CD4-positive, alpha-beta T cell (primary cell): ENCODE data around the gene P3H3. TPM values are rescaled to one million over a fixed set of nuclear protein-coding genes. Genes with fewer than 3 reads are reported as not detected.
"Not testable (repeated sequence)": the region's sequence is repeated elsewhere in the genome, so short reads cannot be mapped to it uniquely, and the experiment has no call there.

Experiments used
- ATAC-seq: fragments of 200-7000 bp; cut with Tn5 transposase; one replicate; pipeline ENCODE4 v1.10.0; 2022; ENCODE audit warnings: mild to moderate bottlenecking; ENCODE audit not compliant: poor library complexity
- CTCF ChIA-PET: fragments of 350-600 bp; sonication (Branson Sonifier 250); formaldehyde crosslinking; loops from one replicate; lab custom pipeline; 2021; ENCODE audit warnings: antibody characterized with exemption, inconsistent platforms; lab: Charles Lee
- POLR2A ChIA-PET: fragments of 350-600 bp; sonication (Branson Sonifier 250); formaldehyde crosslinking; loops from one replicate; lab custom pipeline; 2021; ENCODE audit warnings: antibody characterized with exemption, inconsistent platforms; lab: Charles Lee
- DNase-seq, 14 experiments: peaks; one replicate each; pipeline ENCODE4 v3.0.0-alpha.2; 2013 to 2020; ENCODE audit warnings: mixed read lengths in 2 of 14
- H3K27ac ChIP-seq, 2 donors: one replicate each; pipeline versions ENCODE4 v1.5.1 to v1.7.0; 2013; ENCODE audit warnings: low read length in 2 of 2, low read depth in 1 of 2, mild to moderate bottlenecking in 1 of 2
- H3K27me3 ChIP-seq, 2 experiments: 1 replicate in 1 of 2; 2 replicates in 1 of 2; pipeline versions ENCODE4 v1.6.1 to v1.7.0; 2013; ENCODE audit warnings: low read length in 2 of 2, control low read depth in 1 of 2, mild to moderate bottlenecking in 1 of 2, moderate library complexity in 1 of 2; ENCODE audit not compliant: insufficient read depth in 2 of 2, control insufficient read depth in 1 of 2
- H3K36me3 ChIP-seq: one replicate; pipeline ENCODE4 v1.6.1; 2013; ENCODE audit warnings: low read length, control low read depth; ENCODE audit not compliant: insufficient read depth
- H3K4me1 ChIP-seq: one replicate; pipeline ENCODE4 v1.6.1; 2013; ENCODE audit warnings: low read length, control low read depth; ENCODE audit not compliant: insufficient read depth
- H3K4me3 ChIP-seq: one replicate; pipeline ENCODE4 v1.5.1; 2013; ENCODE audit warnings: mild to moderate bottlenecking, low read length, moderate library complexity
- H3K9me3 ChIP-seq, 2 experiments: 1 replicate in 1 of 2; 2 replicates in 1 of 2; pipeline versions ENCODE4 v1.6.1 to v1.7.0; 2013; ENCODE audit warnings: low read length in 2 of 2, mild to moderate bottlenecking in 2 of 2, control low read depth in 1 of 2, moderate library complexity in 1 of 2; ENCODE audit not compliant: control insufficient read depth in 1 of 2, insufficient read depth in 1 of 2
- H3K27ac Mint-ChIP-seq: one replicate; pipeline ENCODE4 v1.8.0; 2020; ENCODE audit warnings: mixed read lengths
- H3K27me3 Mint-ChIP-seq: one replicate; pipeline ENCODE4 v1.8.0; 2021; ENCODE audit warnings: mixed read lengths
- H3K36me3 Mint-ChIP-seq: one replicate; pipeline ENCODE4 v1.8.0; 2021; ENCODE audit warnings: low read depth, mixed read lengths
- H3K4me1 Mint-ChIP-seq: one replicate; pipeline ENCODE4 v1.8.0; 2021; ENCODE audit warnings: low read depth, mixed read lengths
- H3K4me3 Mint-ChIP-seq: one replicate; pipeline ENCODE4 v1.8.0; 2020; ENCODE audit warnings: mild to moderate bottlenecking, mixed read lengths
- H3K9me3 Mint-ChIP-seq: one replicate; pipeline ENCODE4 v1.8.0; 2020; ENCODE audit warnings: mixed read lengths
- intact Hi-C, 2 experiments: fragments of 100-400 bp; cut with DNase I in 1 of 2; cut with micrococcal nuclease in 1 of 2; formaldehyde crosslinking; loops; one replicate each; pipeline versions ENCODE4 v1.15.1 to v1.9.0; 2023 to 2025; cut with DNase I, micrococcal nuclease
- total RNA-seq, 174 experiments: library from RNA in 2 of 174; stranded (reverse) in 2 of 174; gene quantifications; one replicate each; pipeline ENCODE4 v1.2.3 and lab custom pipeline; 2021 to 2026
- TF ChIP-seq, protein P1 (sequence below): fragments of 200-600 bp; IDR thresholded peaks from one replicate; pipeline ENCODE4 v1.8.0; 2022; ENCODE audit warnings: antibody characterized with exemption, mild to moderate bottlenecking

Gene P3H3
- total RNA-seq, 2 experiments from 2014 or later: 2.5 to 4.1 TPM

GRCh38 chr12:6868211-6869048 lies 40.2 kb downstream of the P3H3 start:
- Histone ChIP-seq H3K9me3 (no peaks in the 10 kb centered on the region), H3K4me1 (peaks cover 57% of the 10 kb centered on the region), H3K27ac (peak overlapping the region; percentile 61 to 73), H3K36me3 (peaks cover 38% of the 10 kb centered on the region), H3K27me3 (no peaks in the 10 kb centered on the region), H3K4me3 (peak overlapping the region; percentile 68)
- Mint-ChIP-seq H3K4me3 (peak overlapping the region; percentile 70), H3K36me3 (peaks cover 54% of the 10 kb centered on the region), H3K9me3 (no peaks in the 10 kb centered on the region), H3K27me3 (no peaks in the 10 kb centered on the region), H3K4me1 (peaks cover 59% of the 10 kb centered on the region), H3K27ac (peak overlapping the region; percentile 67)
- POLR2A ChIA-PET: interaction anchor here (0.8 to 5.7 kb wide), 15 partner anchors 15 to 239 kb away, joined by 3 to 90 read pairs (median 7); partner anchors contain the start of genes C12orf57, CDCA3, COPS7A and ENO2
- intact Hi-C loops: loop anchor here (1.0 to 5.0 kb wide), 8 partner anchors 16 to 245 kb away; partner anchors contain the start of genes C1R (in 2 of the 2), C12orf57 (in 1 of the 2), RNU7-1 (in 1 of the 2) and USP5 (in 1 of the 2)
- ATAC-seq (no peak), DNase-seq (peak in 2 of 14 experiments; percentile 5 to 46)
- TF ChIP-seq, protein P1, sequence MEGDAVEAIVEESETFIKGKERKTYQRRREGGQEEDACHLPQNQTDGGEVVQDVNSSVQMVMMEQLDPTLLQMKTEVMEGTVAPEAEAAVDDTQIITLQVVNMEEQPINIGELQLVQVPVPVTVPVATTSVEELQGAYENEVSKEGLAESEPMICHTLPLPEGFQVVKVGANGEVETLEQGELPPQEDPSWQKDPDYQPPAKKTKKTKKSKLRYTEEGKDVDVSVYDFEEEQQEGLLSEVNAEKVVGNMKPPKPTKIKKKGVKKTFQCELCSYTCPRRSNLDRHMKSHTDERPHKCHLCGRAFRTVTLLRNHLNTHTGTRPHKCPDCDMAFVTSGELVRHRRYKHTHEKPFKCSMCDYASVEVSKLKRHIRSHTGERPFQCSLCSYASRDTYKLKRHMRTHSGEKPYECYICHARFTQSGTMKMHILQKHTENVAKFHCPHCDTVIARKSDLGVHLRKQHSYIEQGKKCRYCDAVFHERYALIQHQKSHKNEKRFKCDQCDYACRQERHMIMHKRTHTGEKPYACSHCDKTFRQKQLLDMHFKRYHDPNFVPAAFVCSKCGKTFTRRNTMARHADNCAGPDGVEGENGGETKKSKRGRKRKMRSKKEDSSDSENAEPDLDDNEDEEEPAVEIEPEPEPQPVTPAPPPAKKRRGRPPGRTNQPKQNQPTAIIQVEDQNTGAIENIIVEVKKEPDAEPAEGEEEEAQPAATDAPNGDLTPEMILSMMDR: no peak
- CTCF ChIA-PET: interaction anchor here (0.9 to 10.3 kb wide), 18 partner anchors 16 to 259 kb away, joined by 3 to 153 read pairs (median 6); partner anchors contain the start of genes C12orf57, C1RL, CDCA3 and ENO2

DNA sequence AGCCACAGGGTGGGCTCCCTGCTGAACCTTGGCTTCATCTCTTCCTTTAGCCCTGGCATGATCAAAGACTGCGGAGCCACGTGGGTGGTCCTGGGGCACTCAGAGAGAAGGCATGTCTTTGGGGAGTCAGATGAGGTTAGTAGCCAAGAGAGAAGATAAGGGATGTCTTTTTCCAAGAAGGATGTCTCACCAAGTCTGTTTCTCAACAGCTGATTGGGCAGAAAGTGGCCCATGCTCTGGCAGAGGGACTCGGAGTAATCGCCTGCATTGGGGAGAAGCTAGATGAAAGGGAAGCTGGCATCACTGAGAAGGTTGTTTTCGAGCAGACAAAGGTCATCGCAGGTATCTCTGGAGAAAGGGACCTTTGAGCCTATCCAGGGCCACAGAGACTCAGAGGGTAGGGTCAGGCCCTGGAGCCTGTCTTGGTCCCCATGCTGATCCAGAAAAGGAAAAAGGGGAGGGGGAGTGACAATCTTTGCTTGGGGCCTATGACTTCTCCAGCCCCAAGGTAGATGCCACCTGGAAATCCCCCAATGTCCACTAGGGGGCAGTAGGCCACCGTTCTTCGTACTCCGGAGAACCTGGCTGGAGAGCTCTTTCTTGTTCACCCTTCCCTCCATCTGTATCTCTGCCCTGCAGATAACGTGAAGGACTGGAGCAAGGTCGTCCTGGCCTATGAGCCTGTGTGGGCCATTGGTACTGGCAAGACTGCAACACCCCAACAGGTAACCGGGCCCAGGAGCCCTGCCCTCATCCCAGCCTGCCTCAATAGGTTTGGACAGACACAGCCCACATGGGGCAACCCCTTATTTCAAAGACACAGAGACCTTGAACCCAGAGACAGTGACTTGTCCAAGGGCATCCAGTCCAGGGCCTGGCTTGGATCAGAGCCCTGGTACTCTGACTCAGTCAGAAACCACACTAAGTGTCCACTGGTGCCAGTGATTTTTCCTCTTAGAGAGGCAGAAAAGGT lies 41.1 kb downstream of the P3H3 start:
- peak overlapping the region; percentile 9 to 73 for H3K27ac ChIP-seq
- ATAC-seq: peak; percentile 18
- TF ChIP-seq, protein P1: peak; percentile 84

DNA sequence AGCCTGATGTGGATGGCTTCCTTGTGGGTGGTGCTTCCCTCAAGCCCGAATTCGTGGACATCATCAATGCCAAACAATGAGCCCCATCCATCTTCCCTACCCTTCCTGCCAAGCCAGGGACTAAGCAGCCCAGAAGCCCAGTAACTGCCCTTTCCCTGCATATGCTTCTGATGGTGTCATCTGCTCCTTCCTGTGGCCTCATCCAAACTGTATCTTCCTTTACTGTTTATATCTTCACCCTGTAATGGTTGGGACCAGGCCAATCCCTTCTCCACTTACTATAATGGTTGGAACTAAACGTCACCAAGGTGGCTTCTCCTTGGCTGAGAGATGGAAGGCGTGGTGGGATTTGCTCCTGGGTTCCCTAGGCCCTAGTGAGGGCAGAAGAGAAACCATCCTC lies 42.1 kb downstream of the P3H3 start:
- not testable (repeated sequence) for DNase-seq, H3K27ac ChIP-seq
- peak overlapping the region; percentile 76 for H3K27ac Mint-ChIP-seq

More for the DNA sequence above, 41.1 kb downstream of the P3H3 start:
- no peaks in the 10 kb centered on the region for H3K9me3 Mint-ChIP-seq
- peaks cover 32% of the 10 kb centered on the region for H3K36me3 ChIP-seq
- POLR2A ChIA-PET: interaction anchor here (0.7 to 5.7 kb wide), 12 partner anchors 16 to 244 kb away, joined by 3 to 90 read pairs (median 6); partner anchors contain the start of genes C12orf57, C1RL, CDCA3 and MLF2
- no peak overlapping the region for H3K4me3 ChIP-seq
- H3K4me1 Mint-ChIP-seq: peaks cover 64% of the 10 kb centered on the region
- H3K27me3 ChIP-seq: no peaks in the 10 kb centered on the region
- no peaks in the 10 kb centered on the region for H3K27me3 Mint-ChIP-seq
- peak; percentile 79 to 91 (median 86) for DNase-seq
- intact Hi-C loops: loop anchor here (1.0 to 5.0 kb wide), 10 partner anchors 17 to 244 kb away; partner anchors contain the start of genes C1R (in 2 of the 2), C12orf57 (in 1 of the 2), ENO2 (in 1 of the 2) and LPCAT3 (in 1 of the 2)
- CTCF ChIA-PET: interaction anchor here (0.6 to 10.3 kb wide), 24 partner anchors 11 to 260 kb away, joined by 3 to 153 read pairs (median 5); partner anchors contain the start of genes C12orf57, C1RL, CDCA3 and ENO2
- H3K27ac Mint-ChIP-seq: peak overlapping the region; percentile 67
- H3K4me1 ChIP-seq: peaks cover 66% of the 10 kb centered on the region
- peak overlapping the region; percentile 70 for H3K4me3 Mint-ChIP-seq
- peaks cover 47% of the 10 kb centered on the region for H3K36me3 Mint-ChIP-seq
- H3K9me3 ChIP-seq: no peaks in the 10 kb centered on the region

More for the DNA sequence above, 42.1 kb downstream of the P3H3 start:
- peaks cover 69% of the 10 kb centered on the region for H3K4me1 Mint-ChIP-seq
- not testable (repeated sequence) for ATAC-seq, H3K9me3 Mint-ChIP-seq, H3K9me3 ChIP-seq, H3K4me3 ChIP-seq, H3K27me3 Mint-ChIP-seq, H3K27me3 ChIP-seq
- CTCF ChIA-PET: interaction anchor here (0.5 to 10.3 kb wide), 6 partner anchors 18 to 184 kb away, joined by 3 to 153 read pairs (median 18); partner anchors contain the start of genes C12orf57, CDCA3, RNU7-1 and USP5
- Histone ChIP-seq H3K4me1 (peaks cover 71% of the 10 kb centered on the region), H3K36me3 (peaks cover 24% of the 10 kb centered on the region)
- intact Hi-C loops: loop anchor here (5.0 kb wide), 2 partner anchors 42 to 147 kb away; partner anchors contain the start of genes ENO2 (in 1 of the 2) and LPCAT3 (in 1 of the 2)
- H3K4me3 Mint-ChIP-seq: peak overlapping the region; percentile 88
- POLR2A ChIA-PET: interaction anchor here (4.2 kb wide), 1 partner anchor 18 kb away, joined by 106 read pairs; the partner anchor contains the start of genes CDCA3 and USP5
- peaks cover 38% of the 10 kb centered on the region for H3K36me3 Mint-ChIP-seq
